ENCODE data around the gene C2CD3.

Gene C2CD3

DNA sequence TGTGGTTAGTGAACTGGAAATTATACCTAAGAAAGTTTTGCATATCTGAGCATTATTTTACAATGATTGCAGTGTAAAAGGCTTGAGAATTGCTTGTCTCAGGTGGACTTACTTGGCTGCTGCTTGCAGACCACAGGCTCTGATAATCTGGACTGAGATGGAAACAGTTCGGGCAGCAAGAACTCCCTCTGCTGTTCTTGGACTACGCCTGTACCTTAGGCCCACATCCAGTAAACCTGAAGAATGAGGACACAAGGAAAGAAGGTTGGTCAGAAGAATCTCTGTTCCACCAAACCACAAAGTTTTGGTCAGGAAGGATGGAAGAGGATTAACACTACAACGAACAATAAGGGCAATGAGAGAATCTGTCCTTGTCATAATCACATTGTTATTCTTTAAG, 80.1 kb downstream of the C2CD3 start:
- H2AK5ac ChIP-seq (ENCODE audit: low read length) = no peak overlapping the region
- no CpG with 5 or more reads among the region's 3 CpGs for WGBS (ENCODE audit: extremely low coverage, insufficient coverage, insufficient read length)
- H3K36me3 ChIP-seq (ENCODE audit: control insufficient read depth in 1 of 2, insufficient read depth in 2 of 2, low read length in 2 of 2) = peaks cover 1 to 15% of the 10 kb centered on the region in 2 experiments
- no peak overlapping the region for H3K14ac ChIP-seq (ENCODE audit: low read length)
- no peak overlapping the region for H3K4me3 ChIP-seq (ENCODE audit: low read depth, low read length)
- H3K4me1 ChIP-seq (ENCODE audit: control insufficient read depth in 1 of 2, insufficient read depth in 2 of 2, low read length in 2 of 2) = no peaks in the 10 kb centered on the region
- no peak overlapping the region for H4K91ac ChIP-seq (ENCODE audit: low read depth, low read length)
- H3K79me1 ChIP-seq (ENCODE audit: low read length) = no peaks in the 10 kb centered on the region
- no peak overlapping the region for H4K12ac ChIP-seq (ENCODE audit: low read depth, low read length)
- no peaks in the 10 kb centered on the region for H3K27me3 ChIP-seq (ENCODE audit: insufficient read depth, low read length)
- H3K23ac ChIP-seq (ENCODE audit: low read length) = no peak overlapping the region
- H4K8ac ChIP-seq (ENCODE audit: low read depth, low read length) = no peak overlapping the region
- no peaks in the 10 kb centered on the region for H3K9me3 ChIP-seq (ENCODE audit: insufficient read depth, low read depth, low read length)
- H3K27ac ChIP-seq (ENCODE audit: low read depth, low read length) = no peak overlapping the region
- no peak overlapping the region for H2BK5ac ChIP-seq (ENCODE audit: low read depth, low read length, poor library complexity)
- no peak overlapping the region for H3K4ac ChIP-seq (ENCODE audit: low read depth, low read length)
- no peak overlapping the region for H2BK12ac ChIP-seq (ENCODE audit: low read length)
- no peak overlapping the region for H2BK120ac ChIP-seq (ENCODE audit: insufficient read depth, low read length, poor library complexity)
- H3K18ac ChIP-seq (ENCODE audit: low read length) = no peak overlapping the region
- DNase-seq = peak in 1 of 2 donors; percentile 10
- no peak overlapping the region for H3K4me2 ChIP-seq (ENCODE audit: low read length)
- H3K9ac ChIP-seq (ENCODE audit: low read length) = no peak overlapping the region
- no peak overlapping the region for H2AFZ ChIP-seq (ENCODE audit: insufficient read depth, low read length, poor library complexity)
- H3K79me2 ChIP-seq (ENCODE audit: control insufficient read depth, insufficient read depth, low read length, poor library complexity) = no peaks in the 10 kb centered on the region

DNA sequence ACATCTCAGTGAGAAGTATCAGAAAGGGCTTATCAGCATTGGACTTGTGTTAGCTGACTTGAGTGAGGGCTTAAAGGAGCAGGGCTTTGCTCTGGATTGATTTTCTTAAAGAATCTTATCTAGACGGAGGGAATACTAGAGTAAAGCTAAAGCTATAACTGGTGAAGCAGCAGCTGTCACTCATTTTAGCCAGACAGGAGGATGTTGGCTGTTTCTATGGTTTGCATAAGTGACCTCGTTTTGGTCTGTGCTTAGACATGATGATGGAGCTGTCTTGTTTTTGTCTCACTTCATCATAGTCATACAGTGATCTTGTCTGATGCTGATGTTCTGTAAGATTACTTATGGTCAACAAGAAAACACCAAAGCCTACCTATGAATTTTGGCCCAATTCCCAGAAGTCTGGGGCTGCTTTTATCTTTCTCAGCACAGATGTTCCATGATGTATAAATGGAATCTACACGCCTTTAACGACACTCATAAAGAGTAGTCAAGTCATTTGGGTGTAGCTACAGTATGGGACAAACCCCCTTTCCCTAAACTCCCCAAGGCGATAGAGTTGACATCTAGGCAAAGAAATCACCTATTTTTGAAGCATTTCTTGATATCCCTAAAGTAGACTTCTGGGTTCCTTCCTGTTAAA, 84.4 kb downstream of the C2CD3 start:
- Histone ChIP-seq H3K14ac (ENCODE audit: low read length) (no peak overlapping the region), H2BK120ac (ENCODE audit: insufficient read depth, low read length, poor library complexity) (no peak overlapping the region), H3K27ac (ENCODE audit: low read depth, low read length) (no peak overlapping the region)

DNA sequence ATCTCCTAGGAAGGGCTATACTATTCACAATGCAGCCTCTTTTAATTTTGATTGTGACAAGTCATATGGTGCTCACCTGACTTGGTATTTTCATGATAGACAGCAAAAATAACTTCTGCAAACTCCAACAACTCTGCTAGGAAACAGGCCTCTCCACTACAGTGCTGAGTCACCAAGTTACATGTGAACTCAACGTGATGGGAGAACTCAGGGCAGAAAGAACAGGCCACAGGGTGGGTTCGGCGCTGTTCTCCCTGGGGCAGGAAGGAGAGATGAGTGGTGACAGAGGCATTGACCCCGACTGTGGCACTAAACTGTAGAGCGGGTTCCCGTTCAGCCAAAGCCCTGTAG, 85.3 kb downstream of the C2CD3 start:
- WGBS (ENCODE audit: extremely low coverage, insufficient coverage, insufficient read length) = no CpG with 5 or more reads among the region's 6 CpGs
- no peaks in the 10 kb centered on the region for H3K79me2 ChIP-seq (ENCODE audit: control insufficient read depth, insufficient read depth, low read length, poor library complexity)
- no peaks in the 10 kb centered on the region for H3K4me1 ChIP-seq (ENCODE audit: control insufficient read depth in 1 of 2, insufficient read depth in 2 of 2, low read length in 2 of 2)
- H4K8ac ChIP-seq (ENCODE audit: low read depth, low read length) = no peak overlapping the region
- H4K91ac ChIP-seq (ENCODE audit: low read depth, low read length) = no peak overlapping the region
- H2BK5ac ChIP-seq (ENCODE audit: low read depth, low read length, poor library complexity) = no peak overlapping the region
- peak in 1 of 2 donors; percentile 11 for DNase-seq
- H3K9me3 ChIP-seq (ENCODE audit: insufficient read depth, low read depth, low read length) = no peaks in the 10 kb centered on the region
- H3K27ac ChIP-seq (ENCODE audit: low read depth, low read length) = no peak overlapping the region
- H2BK120ac ChIP-seq (ENCODE audit: insufficient read depth, low read length, poor library complexity) = no peak overlapping the region
- no peak overlapping the region for H3K4ac ChIP-seq (ENCODE audit: low read depth, low read length)
- no peak overlapping the region for H3K9ac ChIP-seq (ENCODE audit: low read length)
- no peak overlapping the region for H2AFZ ChIP-seq (ENCODE audit: insufficient read depth, low read length, poor library complexity)
- no peak overlapping the region for H3K4me3 ChIP-seq (ENCODE audit: low read depth, low read length)
- H3K14ac ChIP-seq (ENCODE audit: low read length) = no peak overlapping the region
- no peak overlapping the region for H3K4me2 ChIP-seq (ENCODE audit: low read length)
- H2BK12ac ChIP-seq (ENCODE audit: low read length) = no peak overlapping the region
- no peaks in the 10 kb centered on the region for H3K27me3 ChIP-seq (ENCODE audit: insufficient read depth, low read length)
- H4K12ac ChIP-seq (ENCODE audit: low read depth, low read length) = no peak overlapping the region
- H2AK5ac ChIP-seq (ENCODE audit: low read length) = no peak overlapping the region
- H3K18ac ChIP-seq (ENCODE audit: low read length) = no peak overlapping the region
- H3K36me3 ChIP-seq (ENCODE audit: control insufficient read depth in 1 of 2, insufficient read depth in 2 of 2, low read length in 2 of 2) = peaks cover 3 to 9% of the 10 kb centered on the region in 2 experiments
- H3K79me1 ChIP-seq (ENCODE audit: low read length) = no peaks in the 10 kb centered on the region
- no peak overlapping the region for H3K23ac ChIP-seq (ENCODE audit: low read length)

More for the DNA sequence above, 84.4 kb downstream of the C2CD3 start:
- H3K4me2 ChIP-seq (ENCODE audit: low read length) = no peak overlapping the region
- H4K8ac ChIP-seq (ENCODE audit: low read depth, low read length) = no peak overlapping the region
- H3K79me2 ChIP-seq (ENCODE audit: control insufficient read depth, insufficient read depth, low read length, poor library complexity) = no peaks in the 10 kb centered on the region
- H2AFZ ChIP-seq (ENCODE audit: insufficient read depth, low read length, poor library complexity) = no peak overlapping the region
- no peak overlapping the region for H2BK5ac ChIP-seq (ENCODE audit: low read depth, low read length, poor library complexity)
- no peak overlapping the region for H3K9ac ChIP-seq (ENCODE audit: low read length)
- H3K23ac ChIP-seq (ENCODE audit: low read length) = no peak overlapping the region
- no peaks in the 10 kb centered on the region for H3K79me1 ChIP-seq (ENCODE audit: low read length)
- no peak overlapping the region for H2BK12ac ChIP-seq (ENCODE audit: low read length)
- no peak overlapping the region for H3K18ac ChIP-seq (ENCODE audit: low read length)
- WGBS (ENCODE audit: extremely low coverage, insufficient coverage, insufficient read length) = no CpG with 5 or more reads among the region's 5 CpGs
- no peak overlapping the region for H3K4me3 ChIP-seq (ENCODE audit: low read depth, low read length)
- no peak overlapping the region for H4K12ac ChIP-seq (ENCODE audit: low read depth, low read length)
- H3K4me1 ChIP-seq (ENCODE audit: control insufficient read depth in 1 of 2, insufficient read depth in 2 of 2, low read length in 2 of 2) = no peaks in the 10 kb centered on the region
- H3K27me3 ChIP-seq (ENCODE audit: insufficient read depth, low read length) = no peaks in the 10 kb centered on the region
- H4K91ac ChIP-seq (ENCODE audit: low read depth, low read length) = no peak overlapping the region
- no peak overlapping the region for H3K4ac ChIP-seq (ENCODE audit: low read depth, low read length)
- peaks cover 3 to 11% of the 10 kb centered on the region in 2 experiments for H3K36me3 ChIP-seq (ENCODE audit: control insufficient read depth in 1 of 2, insufficient read depth in 2 of 2, low read length in 2 of 2)
- no peak overlapping the region for H2AK5ac ChIP-seq (ENCODE audit: low read length)
- no peaks in the 10 kb centered on the region for H3K9me3 ChIP-seq (ENCODE audit: insufficient read depth, low read depth, low read length)
- no peak for DNase-seq

DNA sequence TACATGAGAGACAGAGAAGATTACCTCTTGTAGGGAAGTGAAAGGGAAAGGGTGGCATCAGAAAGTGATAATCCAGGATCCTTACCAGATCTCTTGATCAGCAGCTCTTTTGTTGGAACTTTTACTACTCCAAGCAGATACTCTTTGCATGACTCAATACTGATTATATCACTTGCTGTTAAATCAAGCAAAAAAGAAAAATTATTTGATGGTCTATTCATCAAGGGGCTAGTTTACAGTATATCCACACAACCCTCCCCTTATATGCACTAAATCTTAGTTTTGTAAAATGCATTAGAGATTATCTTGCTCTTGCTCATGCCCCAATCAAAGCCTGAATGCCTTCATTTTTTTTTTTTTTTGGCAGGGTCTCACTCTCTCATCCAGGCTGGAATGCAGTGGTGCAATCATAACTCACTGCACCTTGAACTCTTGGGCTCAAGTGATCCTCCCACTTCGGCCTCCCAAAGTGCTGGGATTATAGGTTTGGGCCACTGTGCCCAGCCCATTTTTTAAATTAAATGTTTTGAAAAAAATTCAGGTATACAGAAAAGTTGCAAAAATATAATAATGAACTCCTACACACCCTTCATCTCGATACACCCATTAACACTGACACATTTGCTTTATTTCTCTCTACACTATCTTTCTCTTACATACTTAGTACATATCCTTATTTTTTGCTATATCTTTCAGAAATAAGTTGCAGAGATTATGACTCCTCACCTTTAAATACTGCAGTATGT, 85.8 kb downstream of the C2CD3 start:
- H3K23ac ChIP-seq (ENCODE audit: low read length) = no peak overlapping the region
- H3K9me3 ChIP-seq (ENCODE audit: insufficient read depth, low read depth, low read length) = no peaks in the 10 kb centered on the region
- H2AK5ac ChIP-seq (ENCODE audit: low read length) = no peak overlapping the region
- H2BK5ac ChIP-seq (ENCODE audit: low read depth, low read length, poor library complexity) = no peak overlapping the region
- DNase-seq = peak in 1 of 2 donors; percentile 54
- H3K18ac ChIP-seq (ENCODE audit: low read length) = no peak overlapping the region
- no peak overlapping the region for H4K91ac ChIP-seq (ENCODE audit: low read depth, low read length)
- no peak overlapping the region for H3K27ac ChIP-seq (ENCODE audit: low read depth, low read length)
- H3K36me3 ChIP-seq (ENCODE audit: control insufficient read depth in 1 of 2, insufficient read depth in 2 of 2, low read length in 2 of 2) = peaks cover 2 to 5% of the 10 kb centered on the region in 2 experiments
- H4K12ac ChIP-seq (ENCODE audit: low read depth, low read length) = no peak overlapping the region
- H3K79me2 ChIP-seq (ENCODE audit: control insufficient read depth, insufficient read depth, low read length, poor library complexity) = no peaks in the 10 kb centered on the region
- H3K4ac ChIP-seq (ENCODE audit: low read depth, low read length) = no peak overlapping the region
- WGBS (ENCODE audit: extremely low coverage, insufficient coverage, insufficient read length) = 100% methylated on average over 1 of the region's 2 CpGs
- no peaks in the 10 kb centered on the region for H3K79me1 ChIP-seq (ENCODE audit: low read length)
- no peaks in the 10 kb centered on the region for H3K4me1 ChIP-seq (ENCODE audit: control insufficient read depth in 1 of 2, insufficient read depth in 2 of 2, low read length in 2 of 2)
- H3K4me3 ChIP-seq (ENCODE audit: low read depth, low read length) = no peak overlapping the region
- no peak overlapping the region for H4K8ac ChIP-seq (ENCODE audit: low read depth, low read length)
- no peaks in the 10 kb centered on the region for H3K27me3 ChIP-seq (ENCODE audit: insufficient read depth, low read length)
- no peak overlapping the region for H2AFZ ChIP-seq (ENCODE audit: insufficient read depth, low read length, poor library complexity)
- H3K9ac ChIP-seq (ENCODE audit: low read length) = no peak overlapping the region
- H3K4me2 ChIP-seq (ENCODE audit: low read length) = no peak overlapping the region
- H2BK120ac ChIP-seq (ENCODE audit: insufficient read depth, low read length, poor library complexity) = no peak overlapping the region
- H2BK12ac ChIP-seq (ENCODE audit: low read length) = no peak overlapping the region
- no peak overlapping the region for H3K14ac ChIP-seq (ENCODE audit: low read length)

All from trophoblast cell (in vitro differentiated cells and primary cell).